ENCODE results near the gene STAT4.

DNA sequence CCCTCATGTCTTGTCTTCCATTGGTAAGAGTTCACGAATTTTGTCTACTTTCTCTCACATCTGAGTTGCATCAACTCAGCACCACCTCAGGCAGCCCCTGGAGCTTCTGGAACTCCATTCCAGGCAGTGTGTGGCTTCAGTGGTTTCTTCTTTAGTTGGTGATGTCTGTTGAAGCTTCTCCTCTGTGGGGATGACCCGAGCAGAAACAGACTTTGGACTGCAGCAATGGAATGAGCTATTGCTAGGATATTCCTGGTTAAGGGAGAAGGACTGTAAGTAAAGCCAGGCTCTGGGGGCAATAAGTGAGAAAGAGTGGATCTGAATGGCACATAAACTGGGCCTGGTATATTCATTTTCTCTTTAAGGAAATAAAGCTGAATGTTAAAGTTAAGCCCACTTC is 32.3 kb upstream of the STAT4 start:
- TF ChIP-seq ZNF677 (tag by site-specific recombination; IDR thresholded peaks at IDR 0.05), result no peak
- no peak for TF ChIP-seq ZNF202 (tag by site-specific recombination; IDR thresholded peaks at IDR 0.05; ENCODE audit: borderline replicate concordance)
- no peak for TF ChIP-seq ZNF549 (tag by site-specific recombination; IDR thresholded peaks at IDR 0.05)

Measured in HEK293 (cell line).